Spleen (tissue), 7 donors: ENCODE results near the gene ADGRV1.

Experiments used
- CTCF ChIP-seq, 11 experiments: fragments of 200-600 bp in 7 of 11; fragments of 450-650 bp in 4 of 11; sonication (generic) in 4 of 11; IDR thresholded peaks in 8 of 11; conservative IDR thresholded peaks in 3 of 11; 1 replicate in 7 of 11; 2 replicates in 4 of 11; pipeline versions ENCODE4 v1.4.0 to v1.8.0; 2016 to 2021; ENCODE audit warnings: antibody characterized with exemption in 11 of 11, inconsistent platforms in 4 of 11, mild to moderate bottlenecking in 1 of 11
- POLR2A ChIP-seq, 3 donors: fragments of 450-650 bp; IDR thresholded peaks; one replicate each; pipeline ENCODE4 v1.5.1; 2017; ENCODE audit warnings: antibody characterized with exemption in 3 of 3, mild to moderate bottlenecking in 1 of 3
- donor health status: DM: no; HTN: no; CAD: no; lungs with moderate emphysema.
- donor health status: DM: no; HTN: no; CAD: no.
- donor health status: DM: no; HTN: no; CAD: no.

DNA sequence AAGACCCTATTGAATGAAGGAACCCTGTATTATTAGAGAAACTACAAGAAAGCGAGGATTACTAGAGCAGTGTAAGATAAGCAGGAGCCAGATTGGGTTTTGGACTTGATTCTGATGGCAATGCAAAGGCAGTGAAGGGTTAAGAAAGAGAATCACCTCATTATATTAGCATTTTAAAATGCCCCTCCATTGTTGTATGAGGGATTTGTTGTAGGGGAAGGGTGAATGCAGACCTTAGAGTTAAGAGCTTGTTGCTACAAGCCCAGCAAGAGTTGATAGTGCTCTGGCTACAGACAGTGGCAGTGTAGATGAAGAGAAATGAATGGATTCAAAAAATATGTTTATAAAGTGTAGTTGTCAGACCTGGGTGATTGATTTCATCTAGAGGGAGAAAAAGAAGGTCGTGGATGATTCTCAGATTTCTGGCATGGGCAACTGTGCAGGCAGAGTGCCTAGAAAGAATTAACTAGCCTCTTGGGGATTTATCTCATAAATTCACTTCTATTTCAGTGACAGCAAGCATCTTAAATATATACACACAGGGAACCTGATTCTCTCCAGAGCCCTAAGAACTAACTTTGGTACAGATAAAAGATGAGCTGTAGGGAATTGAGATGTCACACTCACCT, 479.7 kb downstream of the ADGRV1 start:
- no peak for TF ChIP-seq CTCF (IDR thresholded peaks at IDR 0.05 in 8 of 11, conservative IDR thresholded peaks at IDR 0.05 in 3 of 11)
- no peak for TF ChIP-seq POLR2A (IDR thresholded peaks at IDR 0.05)
